Measurements from ENCODE around the gene B4GALNT3. TPM values are rescaled to one million over a fixed set of nuclear protein-coding genes. Genes with fewer than 3 reads are reported as not detected.
A peak's percentile ranks its signal among the peaks of the same experiment; 100 is the strongest.

Gene B4GALNT3
- polyA plus RNA-seq, 2 of the 4 experiments (the other 2 are of a cell fraction) = 0.43 to 0.53 TPM

DNA sequence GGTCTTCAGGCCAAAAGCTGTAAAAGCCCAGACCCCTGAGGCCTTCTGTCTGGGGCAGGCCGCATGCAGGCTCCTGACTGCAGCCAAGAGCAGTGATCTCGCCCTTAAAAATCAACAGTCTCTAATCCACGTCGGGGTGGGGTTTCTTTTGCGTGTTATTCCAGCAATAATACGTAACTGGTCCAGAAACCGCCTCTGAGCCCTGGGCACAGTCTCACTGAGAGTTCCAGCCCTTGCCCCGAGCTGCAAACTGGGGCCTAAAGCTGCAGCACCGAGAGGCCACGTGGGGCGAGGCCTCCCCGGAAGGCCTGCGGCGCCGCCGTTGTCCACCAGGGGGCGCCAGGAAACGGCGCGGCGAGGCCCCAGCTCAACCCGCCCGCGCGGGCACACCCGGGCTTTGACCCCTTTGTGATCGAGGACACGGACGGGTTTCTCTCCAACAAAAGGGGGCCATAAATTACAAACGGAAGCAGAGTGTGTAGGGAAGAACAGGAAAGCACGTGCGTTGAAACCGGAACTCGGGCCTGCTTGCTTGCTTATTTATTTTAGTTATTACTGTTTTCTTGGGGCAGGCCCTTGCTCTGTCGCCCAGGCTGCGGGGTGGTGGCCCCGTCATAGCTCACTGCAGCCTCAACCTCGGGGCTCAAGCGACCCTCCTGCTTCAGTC is 116.3 kb downstream of the B4GALNT3 start (continued):
- peak; percentile 89 for TF ChIP-seq HOXB13 (CRISPR knock-in tag; IDR thresholded peaks at IDR 0.05; ENCODE audit: low read depth)
- TF ChIP-seq KDM1A (IDR thresholded peaks at IDR 0.05; ENCODE audit: low read depth) = no peak
- TF ChIP-seq CTCF (IDR thresholded peaks at IDR 0.05) = peak; percentile 96
- TF ChIP-seq NR3C1 (IDR thresholded peaks at IDR 0.05) = no peak
- TF ChIP-seq RARB (CRISPR knock-in tag; IDR thresholded peaks at IDR 0.05) = peak; percentile 29; the same call in 1 of the 2 replicates
- peak; percentile 48; the same call in 1 of the 2 replicates for TF ChIP-seq TP53 (CRISPR knock-in tag; IDR thresholded peaks at IDR 0.05)
- TF ChIP-seq NPAS2 (CRISPR knock-in tag; IDR thresholded peaks at IDR 0.05; ENCODE audit: borderline replicate concordance) = peak; percentile 24
- no peak for TF ChIP-seq NFE2L2 (conservative IDR thresholded peaks at IDR 0.05; ENCODE audit: low read length)
- no peak for TF ChIP-seq RCOR1 (IDR thresholded peaks at IDR 0.05; ENCODE audit: low read depth, low read length)
- no peak for TF ChIP-seq HEYL (CRISPR knock-in tag; IDR thresholded peaks at IDR 0.05)
- TF ChIP-seq ESRRA (IDR thresholded peaks at IDR 0.05; ENCODE audit: borderline replicate concordance, low read length) = no peak
- TF ChIP-seq MAZ (IDR thresholded peaks at IDR 0.05; ENCODE audit: borderline replicate concordance, low read depth, low read length) = no peak
- peak; percentile 19 for TF ChIP-seq POLR2A (IDR thresholded peaks at IDR 0.05; ENCODE audit: low read length)
- TF ChIP-seq ZNF302 (CRISPR knock-in tag; IDR thresholded peaks at IDR 0.05) = no peak
- TF ChIP-seq JUN (IDR thresholded peaks at IDR 0.05) = peak in 1 of 2 experiments; percentile 75; a peak in 3 of 5 replicates
- no peak for TF ChIP-seq HOXA7 (CRISPR knock-in tag; IDR thresholded peaks at IDR 0.05)
- no peak for TF ChIP-seq PBX3 (IDR thresholded peaks at IDR 0.05)
- TF ChIP-seq RFX5 (IDR thresholded peaks at IDR 0.05) = 0 out of 2 replicates have a peak, but pooled peaks have one; percentile 41
- TF ChIP-seq, protein P1, sequence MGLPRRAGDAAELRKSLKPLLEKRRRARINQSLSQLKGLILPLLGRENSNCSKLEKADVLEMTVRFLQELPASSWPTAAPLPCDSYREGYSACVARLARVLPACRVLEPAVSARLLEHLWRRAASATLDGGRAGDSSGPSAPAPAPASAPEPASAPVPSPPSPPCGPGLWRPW (IDR thresholded peaks at IDR 0.05) = no peak
- no peak for TF ChIP-seq SREBF2 (IDR thresholded peaks at IDR 0.05)
- TF ChIP-seq, protein P2, sequence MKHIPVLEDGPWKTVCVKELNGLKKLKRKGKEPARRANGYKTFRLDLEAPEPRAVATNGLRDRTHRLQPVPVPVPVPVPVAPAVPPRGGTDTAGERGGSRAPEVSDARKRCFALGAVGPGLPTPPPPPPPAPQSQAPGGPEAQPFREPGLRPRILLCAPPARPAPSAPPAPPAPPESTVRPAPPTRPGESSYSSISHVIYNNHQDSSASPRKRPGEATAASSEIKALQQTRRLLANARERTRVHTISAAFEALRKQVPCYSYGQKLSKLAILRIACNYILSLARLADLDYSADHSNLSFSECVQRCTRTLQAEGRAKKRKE (CRISPR knock-in tag; IDR thresholded peaks at IDR 0.05; ENCODE audit: low read depth) = peak; percentile 83; the same call in 1 of the 2 replicates
- peak; percentile 98 for TF ChIP-seq SMC3 (IDR thresholded peaks at IDR 0.05)
- no peak for TF ChIP-seq KDM5A (IDR thresholded peaks at IDR 0.05)
- no peak for TF ChIP-seq CEBPB (IDR thresholded peaks at IDR 0.05)

DNA sequence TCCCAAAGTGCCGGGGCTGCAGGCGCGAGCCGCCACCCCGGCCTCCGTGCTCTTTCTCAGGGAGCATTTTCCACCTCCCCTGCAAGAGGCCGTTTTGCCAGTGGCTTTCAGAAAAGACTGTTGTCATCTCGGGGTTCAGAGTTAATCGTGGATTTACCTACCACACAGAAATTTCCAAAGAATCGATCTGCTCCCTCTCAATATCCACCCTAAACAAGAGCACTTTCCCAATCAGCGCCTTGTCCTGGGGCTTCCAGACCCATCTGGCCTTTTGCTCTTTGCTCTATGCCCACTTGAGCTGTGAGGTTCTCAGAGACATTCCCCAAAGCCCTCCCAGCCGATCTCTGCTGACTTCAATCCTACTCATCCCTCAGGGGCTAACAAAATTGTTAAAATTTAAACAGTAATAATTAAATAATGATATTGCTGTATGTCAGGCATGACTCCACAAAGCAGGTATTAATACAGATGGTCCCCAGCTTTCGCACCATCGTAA is 116.9 kb downstream of the B4GALNT3 start:
- CTCF ChIA-PET = interaction anchor here (0.5 to 13.7 kb wide), 49 partner anchors 9 to 1006 kb away, joined by 3 to 292 read pairs (median 6); partner anchors contain the start of genes NINJ2, RAD52 and WNK1
- H3K9me3 ChIP-seq = peaks cover 5% of the 10 kb centered on the region; the same call in 1 of the 3 replicates
- ATAC-seq = no peak
- TF ChIP-seq CHD4 (IDR thresholded peaks at IDR 0.05; ENCODE audit: borderline replicate concordance) = no peak
- TF ChIP-seq E2F6 (IDR thresholded peaks at IDR 0.05; ENCODE audit: borderline replicate concordance, low read depth) = no peak
- no peak for TF ChIP-seq TFCP2L1 (CRISPR knock-in tag; IDR thresholded peaks at IDR 0.05)
- no peak for TF ChIP-seq HOXA7 (CRISPR knock-in tag; IDR thresholded peaks at IDR 0.05)
- no peak for TF ChIP-seq PBX3 (IDR thresholded peaks at IDR 0.05)
- TF ChIP-seq FOSL2 (IDR thresholded peaks at IDR 0.05) = no peak
- TF ChIP-seq FOSL2 (CRISPR knock-in tag; IDR thresholded peaks at IDR 0.05) = no peak
- no peak for TF ChIP-seq ZC3H11A (IDR thresholded peaks at IDR 0.05)
- TF ChIP-seq SMC3 (IDR thresholded peaks at IDR 0.05) = no peak
- TF ChIP-seq RARB (CRISPR knock-in tag; IDR thresholded peaks at IDR 0.05) = no peak
- no peak for TF ChIP-seq GATA3 (IDR thresholded peaks at IDR 0.05; ENCODE audit: borderline replicate concordance)
- no peak for TF ChIP-seq POLR2AphosphoS2 (conservative IDR thresholded peaks at IDR 0.05; ENCODE audit: low read length)
- TF ChIP-seq RFX5 (IDR thresholded peaks at IDR 0.05) = no peak
- no peak for TF ChIP-seq MYC (IDR thresholded peaks at IDR 0.05; ENCODE audit: borderline replicate concordance, low read length)
- TF ChIP-seq JUNB (IDR thresholded peaks at IDR 0.05) = no peak
- TF ChIP-seq HOXB13 (CRISPR knock-in tag; IDR thresholded peaks at IDR 0.05; ENCODE audit: low read depth) = no peak
- no peak for TF ChIP-seq MAZ (IDR thresholded peaks at IDR 0.05; ENCODE audit: borderline replicate concordance, low read depth, low read length)
- WGBS (ENCODE audit: missing lambda C conversion rate) = 83% methylated on average over 14 of the region's 14 CpGs
- H3K4me2 ChIP-seq = peak overlapping the region; percentile 61
- peaks cover 61% of the 10 kb centered on the region for H3K4me1 ChIP-seq
- POLR2A ChIA-PET = interaction anchor here (1.0 to 4.0 kb wide), 4 partner anchors 56 to 372 kb away, joined by 3 to 43 read pairs (median 12); partner anchors contain the start of genes RAD52 and WNK1
- FAIRE-seq = no peak
- DNase-seq (ENCODE audit: low read depth in 1 of 2, low spot score in 1 of 2) = no peak
- H3K4me3 ChIP-seq = no peak overlapping the region
- H3K27ac ChIP-seq = peak overlapping the region; percentile 82 to 97
